Stimulated activated naive CD8-positive, alpha-beta T cell treated with anti-CD3 and anti-CD28 coated beads, Interleukin-15, amount 100 ng/mL, for 72 hours (primary cell): ENCODE data around the gene TENT4A.

Experiments used
- ATAC-seq: fragments of 150-1000 bp; cut with Tn5 transposase; 2 replicates; pipeline ENCODE4 v1.10.0; 2021; ENCODE audit warnings: mild to moderate bottlenecking, moderate library complexity
- DNase-seq, 2 donors: peaks; one replicate each; pipeline ENCODE4 v3.0.0; 2021 to 2022
- H3K27ac Mint-ChIP-seq, 2 donors: one replicate each; pipeline ENCODE4 v1.8.0; 2022; ENCODE audit warnings: mild to moderate bottlenecking in 2 of 2, mixed read lengths in 2 of 2, moderate library complexity in 2 of 2
- H3K27me3 Mint-ChIP-seq: one replicate; pipeline ENCODE4 v1.8.0; 2022; ENCODE audit warnings: mixed read lengths
- H3K4me1 Mint-ChIP-seq: one replicate; pipeline ENCODE4 v1.8.0; 2022; ENCODE audit warnings: mild to moderate bottlenecking, mixed read lengths
- H3K4me3 Mint-ChIP-seq, 2 donors: one replicate each; pipeline ENCODE4 v1.8.0; 2022; ENCODE audit warnings: mild to moderate bottlenecking in 2 of 2, mixed read lengths in 2 of 2, moderate library complexity in 1 of 2
- H3K9me3 Mint-ChIP-seq, 2 donors: one replicate each; pipeline ENCODE4 v1.8.0; 2022; ENCODE audit warnings: mixed read lengths in 2 of 2

The TENT4A gene

GRCh38 chr5:6730807-6731206, 17.6 kb downstream of the TENT4A start:
- H3K27ac Mint-ChIP-seq: no peak overlapping the region
- H3K4me3 Mint-ChIP-seq: no peak overlapping the region
- H3K9me3 Mint-ChIP-seq: no peaks in the 10 kb centered on the region
- no peaks in the 10 kb centered on the region for H3K27me3 Mint-ChIP-seq
- DNase-seq: no peak
- no peak for ATAC-seq
- H3K4me1 Mint-ChIP-seq: peaks cover 93% of the 10 kb centered on the region

- H3K27ac Mint-ChIP-seq: peak overlapping the region; percentile 28 to 36
- no peak for ATAC-seq
These were observed 18.4 kb downstream of the TENT4A start for GRCh38 chr5:6731465-6732237.

DNA sequence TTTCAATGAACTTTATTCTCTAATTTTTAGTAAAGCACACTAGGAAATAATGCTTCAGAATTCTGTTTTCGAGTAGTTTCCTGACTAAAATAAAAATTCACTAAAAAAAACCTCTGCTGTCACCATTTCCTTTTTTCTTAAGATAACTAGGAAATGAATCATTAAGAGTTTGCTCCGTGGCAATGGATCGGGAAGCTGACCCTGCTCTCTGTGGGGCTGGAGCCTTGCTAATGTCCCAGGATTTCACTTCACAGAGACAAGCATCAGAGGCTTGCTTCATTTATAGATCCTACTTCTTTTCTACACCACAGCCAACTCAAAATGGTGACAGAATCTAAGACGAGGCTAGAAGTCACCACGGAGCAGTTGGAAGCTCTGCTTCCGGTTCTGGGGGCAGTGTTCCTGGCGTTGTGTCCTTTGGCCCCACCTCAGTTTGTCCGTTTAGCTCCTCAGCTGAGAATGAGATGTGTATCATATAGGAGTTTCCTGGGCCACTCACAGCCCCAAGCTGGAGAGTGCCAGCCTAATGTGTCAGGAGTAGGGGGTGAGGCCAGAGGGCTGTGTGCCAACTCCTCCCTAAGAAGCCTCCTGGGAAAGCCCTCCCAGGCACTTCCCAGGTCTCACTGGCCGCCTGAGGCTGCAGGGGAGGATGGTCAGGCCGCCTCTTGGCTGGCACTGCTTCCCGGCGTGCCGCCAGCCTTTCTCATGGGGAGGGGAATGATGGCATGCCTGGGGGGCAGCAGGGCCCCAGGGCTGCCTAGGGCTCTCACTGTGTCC, 19.6 kb downstream of the TENT4A start:
- ATAC-seq: no peak
- Mint-ChIP-seq H3K27me3 (no peaks in the 10 kb centered on the region), H3K27ac (peak overlapping the region; percentile 50 to 58), H3K9me3 (no peaks in the 10 kb centered on the region), H3K4me3 (no peak overlapping the region), H3K4me1 (peaks cover 93% of the 10 kb centered on the region)
- no peak for DNase-seq

More at GRCh38 chr5:6731465-6732237, 18.4 kb downstream of the TENT4A start:
- peaks cover 93% of the 10 kb centered on the region for H3K4me1 Mint-ChIP-seq
- no peak overlapping the region for H3K4me3 Mint-ChIP-seq
- DNase-seq: no peak
- no peaks in the 10 kb centered on the region for H3K27me3 Mint-ChIP-seq
- no peaks in the 10 kb centered on the region for H3K9me3 Mint-ChIP-seq

- peak overlapping the region; percentile 42 to 58 for H3K27ac Mint-ChIP-seq
- no peak for DNase-seq
- no peak for ATAC-seq
- H3K27me3 Mint-ChIP-seq: no peaks in the 10 kb centered on the region
- no peaks in the 10 kb centered on the region for H3K9me3 Mint-ChIP-seq
- H3K4me3 Mint-ChIP-seq: no peak overlapping the region
- H3K4me1 Mint-ChIP-seq: peaks cover 92% of the 10 kb centered on the region
These were observed 20.4 kb downstream of the TENT4A start for GRCh38 chr5:6733411-6734242.

DNA sequence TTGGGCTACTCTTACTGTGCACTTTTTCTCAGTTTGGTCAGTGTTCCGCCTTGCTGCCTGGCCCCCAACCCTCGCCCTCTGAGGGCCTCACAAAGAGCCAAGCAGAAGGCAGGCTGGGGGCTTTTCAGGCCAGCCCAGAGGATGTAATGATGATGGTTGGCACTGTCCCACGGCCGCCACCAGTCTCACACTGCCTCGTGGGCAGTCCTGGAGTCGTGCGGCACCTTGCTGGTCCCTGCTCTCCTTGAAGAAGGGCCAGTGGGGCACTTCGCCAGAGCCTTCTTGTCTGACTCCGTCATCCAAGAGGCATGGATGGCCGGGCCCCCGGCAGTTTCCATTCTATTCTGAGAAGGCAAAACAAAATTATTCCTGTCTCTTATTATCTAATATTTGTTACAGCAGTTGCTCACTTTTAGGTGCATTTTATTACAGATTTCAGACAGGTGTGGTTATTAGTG, 21.0 kb downstream of the TENT4A start:
- Mint-ChIP-seq H3K9me3 (no peaks in the 10 kb centered on the region), H3K27me3 (no peaks in the 10 kb centered on the region), H3K4me3 (peak overlapping the region; percentile 4 to 25), H3K4me1 (peaks cover 90% of the 10 kb centered on the region), H3K27ac (peak overlapping the region in 1 of 2 donors; percentile 62)
- no peak for DNase-seq
- ATAC-seq: no peak

- peak; percentile 66 for ATAC-seq
- Mint-ChIP-seq H3K4me3 (peak overlapping the region; percentile 4 to 25), H3K9me3 (no peaks in the 10 kb centered on the region), H3K27ac (peak overlapping the region; percentile 57 to 62), H3K4me1 (peaks cover 85% of the 10 kb centered on the region), H3K27me3 (no peaks in the 10 kb centered on the region)
- no peak for DNase-seq
These were observed 21.5 kb downstream of the TENT4A start for GRCh38 chr5:6734781-6735180.

DNA sequence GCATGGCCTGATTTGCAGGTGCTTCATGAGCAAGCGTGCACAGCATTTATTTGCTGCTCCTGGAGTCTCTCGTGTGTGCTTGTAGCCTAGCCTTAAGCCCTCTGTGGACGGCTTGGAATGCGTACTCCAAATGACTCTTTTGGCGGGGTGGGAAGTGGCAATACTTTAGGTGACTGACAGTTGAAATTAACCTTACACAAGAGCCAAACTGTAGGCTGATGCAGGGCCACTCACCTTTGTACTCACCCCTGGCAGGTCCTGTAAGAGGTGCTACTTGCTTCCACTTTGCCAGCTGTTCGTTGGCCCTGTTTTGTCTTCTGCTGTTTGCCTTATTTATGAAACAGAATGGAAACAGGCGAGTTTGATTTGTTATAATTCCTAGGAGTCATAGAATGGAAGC, 22.9 kb downstream of the TENT4A start:
- peaks cover 72% of the 10 kb centered on the region for H3K4me1 Mint-ChIP-seq
- H3K9me3 Mint-ChIP-seq: no peaks in the 10 kb centered on the region
- no peaks in the 10 kb centered on the region for H3K27me3 Mint-ChIP-seq
- H3K4me3 Mint-ChIP-seq: peak overlapping the region; percentile 60 to 77
- DNase-seq (no peak), ATAC-seq (no peak)
- H3K27ac Mint-ChIP-seq: peak overlapping the region; percentile 93 to 99

GRCh38 chr5:6736524-6737042, 23.4 kb downstream of the TENT4A start:
- DNase-seq (peak in 1 of 2 donors; percentile 38), ATAC-seq (peak; percentile 36)
- peak overlapping the region; percentile 60 to 77 for H3K4me3 Mint-ChIP-seq
- H3K27ac Mint-ChIP-seq: peak overlapping the region; percentile 93 to 99
- no peaks in the 10 kb centered on the region for H3K9me3 Mint-ChIP-seq
- no peaks in the 10 kb centered on the region for H3K27me3 Mint-ChIP-seq
- H3K4me1 Mint-ChIP-seq: peaks cover 67% of the 10 kb centered on the region

DNA sequence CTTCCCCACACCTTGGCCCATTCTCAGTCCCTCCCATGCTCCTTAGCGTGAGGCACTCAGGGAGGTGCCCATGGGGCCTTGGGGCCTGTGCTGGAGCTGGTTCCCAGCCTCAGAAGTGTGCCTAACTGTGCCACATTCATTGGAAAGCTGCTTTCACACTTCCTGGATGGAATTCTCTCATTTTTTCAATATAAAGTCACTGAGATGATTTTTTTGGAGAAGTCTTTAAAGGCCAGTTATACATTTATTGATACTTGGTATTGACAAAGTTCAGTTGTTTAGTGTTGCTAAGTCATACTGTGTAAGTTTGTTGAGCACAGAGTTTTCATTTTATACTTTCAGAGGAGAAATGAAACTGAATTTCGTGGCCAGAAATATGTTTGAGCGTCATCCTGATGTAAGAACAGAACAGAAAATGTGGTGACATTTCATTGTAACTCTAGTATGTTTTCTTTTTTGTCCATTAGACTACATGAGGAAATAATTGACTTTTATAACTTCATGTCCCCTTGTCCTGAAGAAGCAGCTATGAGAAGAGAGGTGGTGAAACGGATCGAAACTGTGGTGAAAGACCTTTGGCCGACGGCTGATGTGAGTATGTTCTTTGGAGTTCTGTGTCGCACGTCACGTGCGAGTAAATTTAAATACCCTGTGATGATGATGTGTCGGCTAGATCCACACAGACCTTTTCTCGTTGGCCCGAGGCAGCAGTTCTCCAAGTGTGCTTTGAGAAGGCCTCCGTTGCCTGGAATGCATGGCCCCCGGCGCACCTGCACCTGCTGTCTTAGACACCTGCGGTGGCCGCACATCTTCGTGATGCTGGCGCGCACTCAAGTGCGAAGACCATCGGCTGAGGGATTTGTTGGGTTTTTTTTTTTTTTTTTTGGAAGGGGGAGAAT, 24.1 kb downstream of the TENT4A start:
- peak overlapping the region; percentile 60 to 77 for H3K4me3 Mint-ChIP-seq
- no peaks in the 10 kb centered on the region for H3K27me3 Mint-ChIP-seq
- DNase-seq: peak in 1 of 2 donors; percentile 41
- peaks cover 62% of the 10 kb centered on the region for H3K4me1 Mint-ChIP-seq
- H3K27ac Mint-ChIP-seq: peak overlapping the region; percentile 93 to 99
- peak; percentile 78 for ATAC-seq
- no peaks in the 10 kb centered on the region for H3K9me3 Mint-ChIP-seq

- ATAC-seq (no peak), DNase-seq (no peak)
- Mint-ChIP-seq H3K4me1 (peaks cover 41% of the 10 kb centered on the region), H3K27me3 (no peaks in the 10 kb centered on the region), H3K27ac (peak overlapping the region; percentile 27 to 67), H3K9me3 (no peaks in the 10 kb centered on the region), H3K4me3 (peak overlapping the region in 1 of 2 donors; percentile 49)
These were observed 26.4 kb downstream of the TENT4A start for GRCh38 chr5:6739603-6740002.

DNA sequence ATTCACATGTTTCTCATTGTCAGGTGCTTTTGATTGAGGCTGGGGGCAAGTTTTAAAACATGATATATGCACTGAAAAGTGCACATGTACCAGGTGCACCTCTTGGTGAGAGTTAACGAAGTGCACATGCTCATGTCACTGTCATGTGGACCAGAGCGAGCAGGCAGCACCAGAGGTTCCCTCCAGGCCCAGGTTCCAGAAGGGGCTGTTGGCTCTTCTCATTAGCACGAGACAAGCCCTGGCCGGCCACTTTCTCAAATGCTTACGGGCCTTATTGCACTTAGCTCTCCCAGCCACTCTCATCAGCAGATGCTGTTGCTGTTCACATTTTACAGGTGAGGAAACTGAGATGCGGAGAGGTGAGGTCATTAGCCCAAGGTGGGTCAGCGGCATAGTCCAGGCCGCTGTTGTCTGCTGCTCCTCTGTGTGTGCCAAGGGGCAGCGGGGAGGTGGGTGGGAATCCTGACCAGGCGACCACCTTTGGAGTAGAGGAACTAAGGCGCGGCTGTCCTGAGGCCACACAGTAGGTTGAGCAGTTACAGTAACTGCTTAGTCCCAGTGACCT, 27.4 kb downstream of the TENT4A start:
- no peaks in the 10 kb centered on the region for H3K27me3 Mint-ChIP-seq
- peak overlapping the region in 1 of 2 donors; percentile 76 for H3K27ac Mint-ChIP-seq
- DNase-seq (no peak), ATAC-seq (no peak)
- peaks cover 41% of the 10 kb centered on the region for H3K4me1 Mint-ChIP-seq
- no peak overlapping the region for H3K4me3 Mint-ChIP-seq
- no peaks in the 10 kb centered on the region for H3K9me3 Mint-ChIP-seq

DNA sequence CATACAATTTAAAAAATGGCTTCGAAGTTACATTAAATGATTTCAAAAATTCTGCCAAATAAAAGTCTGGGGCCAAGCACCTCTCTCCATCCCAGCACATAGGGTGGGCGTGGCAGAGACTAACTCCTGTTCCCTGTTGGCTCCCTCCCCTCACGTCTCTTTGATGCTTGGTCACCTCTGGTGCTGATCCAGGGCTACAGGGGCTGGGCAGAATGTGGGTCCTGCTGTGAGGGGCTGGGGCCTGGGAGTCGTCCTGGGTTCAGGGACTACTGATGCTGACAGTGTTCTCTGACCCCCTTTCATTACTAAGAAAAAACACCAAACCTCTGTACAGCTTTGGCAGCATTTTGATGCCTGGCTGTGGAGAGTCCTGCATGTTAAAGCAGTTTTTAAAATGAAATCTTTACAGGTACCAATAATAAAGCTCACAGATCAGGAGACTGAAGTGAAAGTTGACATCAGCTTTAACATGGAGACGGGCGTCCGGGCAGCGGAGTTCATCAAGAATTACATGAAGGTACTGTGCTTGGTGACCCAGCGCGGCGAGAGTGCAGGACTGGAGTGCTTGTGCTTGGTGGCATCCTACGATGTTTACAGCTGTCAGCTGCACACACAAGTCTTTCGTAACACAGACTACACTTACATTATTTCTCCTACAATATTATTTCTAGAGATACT, 29.0 kb downstream of the TENT4A start:
- DNase-seq: no peak
- H3K27me3 Mint-ChIP-seq: no peaks in the 10 kb centered on the region
- H3K4me1 Mint-ChIP-seq: peaks cover 30% of the 10 kb centered on the region
- H3K9me3 Mint-ChIP-seq: no peaks in the 10 kb centered on the region
- no peak for ATAC-seq
- H3K4me3 Mint-ChIP-seq: no peak overlapping the region
- peak overlapping the region in 1 of 2 donors; percentile 57 for H3K27ac Mint-ChIP-seq

- H3K27me3 Mint-ChIP-seq: no peaks in the 10 kb centered on the region
- H3K4me1 Mint-ChIP-seq: peaks cover 23% of the 10 kb centered on the region
- DNase-seq (no peak), ATAC-seq (no peak)
- H3K9me3 Mint-ChIP-seq: no peaks in the 10 kb centered on the region
- peak overlapping the region in 1 of 2 donors; percentile 91 for H3K27ac Mint-ChIP-seq
- H3K4me3 Mint-ChIP-seq: no peak overlapping the region
These were observed 29.9 kb downstream of the TENT4A start for GRCh38 chr5:6743161-6743560.
